Keratinocyte (primary cell): ENCODE data around the gene ATXN7. TPM values are rescaled to one million over a fixed set of nuclear protein-coding genes. Genes with fewer than 3 reads are reported as not detected.

Experiments used
- DNase-seq: peaks from one replicate; pipeline ENCODE4 v3.0.0-alpha.2; 2011; ENCODE audit warnings: low read depth, missing footprints, low spot score
- FAIRE-seq: peaks from 2 replicates; lab custom pipeline; 2011; peaks lifted over from hg19 to GRCh38; lab: Jason Lieb, UNC
- H2AFZ ChIP-seq: 2 replicates; pipeline ENCODE4 v1.6.0; 2012; ENCODE audit warnings: low read length, control low read depth, inconsistent platforms; ENCODE audit not compliant: control insufficient read depth
- H3K27ac ChIP-seq: 2 replicates; pipeline ENCODE4 v1.5.1; 2011; ENCODE audit warnings: low read length; ENCODE audit not compliant: control insufficient read depth, insufficient read depth
- H3K27me3 ChIP-seq: 3 replicates; pipeline ENCODE4 v1.6.0; 2011; ENCODE audit warnings: low read length; ENCODE audit not compliant: control insufficient read depth, insufficient read depth; ENCODE audit errors: extremely low read depth
- H3K36me3 ChIP-seq, 2 experiments: 2 replicates in 1 of 2; 3 replicates in 1 of 2; pipeline ENCODE4 v1.5.1; 2011; ENCODE audit warnings: low read length in 2 of 2, mild to moderate bottlenecking in 1 of 2; ENCODE audit not compliant: control insufficient read depth in 2 of 2, insufficient read depth in 2 of 2; ENCODE audit errors: extremely low read depth in 1 of 2
- H3K4me1 ChIP-seq: 3 replicates; pipeline ENCODE4 v1.5.1; 2011; ENCODE audit warnings: low read length; ENCODE audit not compliant: control insufficient read depth, insufficient read depth; ENCODE audit errors: extremely low read depth
- H3K4me2 ChIP-seq: 3 replicates; pipeline ENCODE4 v1.6.0; 2011; ENCODE audit warnings: low read depth, low read length; ENCODE audit not compliant: control insufficient read depth, insufficient read depth; ENCODE audit errors: extremely low read depth
- H3K4me3 ChIP-seq, 3 experiments: fragments of 200-600 bp in 1 of 3; sonication (generic) in 1 of 3; 2 replicates in 2 of 3; 3 replicates in 1 of 3; pipeline ENCODE4 v1.5.1; 2011 to 2016; ENCODE audit warnings: low read length in 3 of 3, mild to moderate bottlenecking in 3 of 3, control low read depth in 2 of 3, inconsistent platforms in 1 of 3, low read depth in 1 of 3, mixed read lengths in 1 of 3, mixed run types in 1 of 3, moderate library complexity in 1 of 3; ENCODE audit not compliant: control insufficient read depth in 2 of 3, insufficient read depth in 2 of 3; ENCODE audit errors: extremely low read depth in 1 of 3
- H3K79me2 ChIP-seq: 2 replicates; pipeline ENCODE4 v1.6.0; 2012; ENCODE audit warnings: low read length; ENCODE audit not compliant: control insufficient read depth, insufficient read depth
- H3K9ac ChIP-seq: 3 replicates; pipeline ENCODE4 v1.6.0; 2011; ENCODE audit warnings: low read length; ENCODE audit not compliant: control insufficient read depth, insufficient read depth; ENCODE audit errors: extremely low read depth
- H3K9me1 ChIP-seq: 3 replicates; pipeline ENCODE4 v1.6.0; 2011; ENCODE audit warnings: low read length; ENCODE audit not compliant: control insufficient read depth, insufficient read depth; ENCODE audit errors: extremely low read depth
- H3K9me3 ChIP-seq: 2 replicates; pipeline ENCODE4 v1.5.1; 2012; ENCODE audit warnings: low read depth, low read length; ENCODE audit not compliant: control insufficient read depth
- H4K20me1 ChIP-seq: 3 replicates; pipeline ENCODE4 v1.6.0; 2011; ENCODE audit warnings: low read length; ENCODE audit not compliant: control insufficient read depth, insufficient read depth; ENCODE audit errors: extremely low read depth
- EZH2 ChIP-seq: IDR thresholded peaks from one replicate; pipeline ENCODE4 v1.6.1; 2012; ENCODE audit warnings: inconsistent platforms, mild to moderate bottlenecking, low read length, moderate library complexity
- dilution Hi-C: fragments of 300-500 bp; cut with MboI; formaldehyde crosslinking; loops from one replicate; pipeline ENCODE4 v1.7.0; 2020; ENCODE audit warnings: low sequenced_read_pairs; ENCODE audit not compliant: extremely low pct_ligation_motif_present
- polyA plus RNA-seq, 5 experiments: library from polyadenylated mRNA; depleted of rRNA in 3 of 5; stranded (reverse) in 3 of 5; stranded (forward) in 1 of 5; unstranded in 1 of 5; fragments of >200 nt; gene quantifications; 1 replicate in 1 of 5; 2 replicates in 3 of 5; 3 replicates in 1 of 5; pipeline versions ENCODE4 v1.2.1 to v1.2.3, GENCODE V29; 2011 to 2012; ENCODE audit warnings: missing spikeins in 2 of 5, low read depth in 1 of 5, low replicate concordance in 1 of 5
- TF ChIP-seq, protein P1 (sequence below), 3 experiments: IDR thresholded peaks in 1 of 3; conservative IDR thresholded peaks in 1 of 3; optimal IDR thresholded peaks in 1 of 3; 2 replicates in 2 of 3; 3 replicates in 1 of 3; pipeline versions ENCODE3 to v1.5.1; 2011; ENCODE audit warnings: low read length in 3 of 3, mild to moderate bottlenecking in 3 of 3, moderate library complexity in 2 of 3, control low read depth in 1 of 3, inconsistent platforms in 1 of 3; ENCODE audit not compliant: insufficient read depth in 2 of 3; ENCODE audit errors: extremely low read depth in 1 of 3

ATXN7 gene
- polyA plus RNA-seq, 1 donor (not counting 4 experiments of a cell fraction or from before 2014, with no cell fraction given), result 8.8 TPM

DNA sequence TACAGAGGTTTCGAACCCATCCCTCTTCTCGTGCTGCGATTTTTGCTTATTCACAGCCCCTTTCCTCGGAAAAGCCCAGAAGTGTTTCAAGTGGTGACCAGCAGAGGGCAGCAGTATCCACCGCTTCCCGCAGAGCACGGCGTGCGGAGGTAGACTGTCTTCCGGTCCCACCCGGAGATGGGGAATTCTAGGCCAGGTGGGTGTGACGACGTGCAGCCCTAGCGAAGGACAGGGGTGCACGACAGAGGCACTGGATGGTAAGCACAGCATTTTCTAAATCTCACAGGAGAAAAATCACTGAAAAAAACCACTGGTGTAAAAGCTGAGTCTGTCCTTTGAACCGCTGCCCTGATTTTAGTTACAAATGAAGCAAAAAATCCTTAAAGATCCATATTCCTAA lies 167.1 kb downstream of the ATXN7 start:
- Histone ChIP-seq H3K4me1 (peaks cover 7% of the 10 kb centered on the region), H3K9me1 (no peaks in the 10 kb centered on the region), H3K4me2 (peak overlapping the region; percentile 67), H3K27ac (peak overlapping the region; percentile 29), H3K36me3 (no peaks in the 10 kb centered on the region), H3K9me3 (no peaks in the 10 kb centered on the region), H3K9ac (no peak overlapping the region), H3K79me2 (no peaks in the 10 kb centered on the region), H4K20me1 (no peaks in the 10 kb centered on the region), H2AFZ (peak overlapping the region; percentile 73), H3K27me3 (no peaks in the 10 kb centered on the region), H3K4me3 (peak overlapping the region in 1 of 3 experiments; percentile 43)
- TF ChIP-seq, protein P1, sequence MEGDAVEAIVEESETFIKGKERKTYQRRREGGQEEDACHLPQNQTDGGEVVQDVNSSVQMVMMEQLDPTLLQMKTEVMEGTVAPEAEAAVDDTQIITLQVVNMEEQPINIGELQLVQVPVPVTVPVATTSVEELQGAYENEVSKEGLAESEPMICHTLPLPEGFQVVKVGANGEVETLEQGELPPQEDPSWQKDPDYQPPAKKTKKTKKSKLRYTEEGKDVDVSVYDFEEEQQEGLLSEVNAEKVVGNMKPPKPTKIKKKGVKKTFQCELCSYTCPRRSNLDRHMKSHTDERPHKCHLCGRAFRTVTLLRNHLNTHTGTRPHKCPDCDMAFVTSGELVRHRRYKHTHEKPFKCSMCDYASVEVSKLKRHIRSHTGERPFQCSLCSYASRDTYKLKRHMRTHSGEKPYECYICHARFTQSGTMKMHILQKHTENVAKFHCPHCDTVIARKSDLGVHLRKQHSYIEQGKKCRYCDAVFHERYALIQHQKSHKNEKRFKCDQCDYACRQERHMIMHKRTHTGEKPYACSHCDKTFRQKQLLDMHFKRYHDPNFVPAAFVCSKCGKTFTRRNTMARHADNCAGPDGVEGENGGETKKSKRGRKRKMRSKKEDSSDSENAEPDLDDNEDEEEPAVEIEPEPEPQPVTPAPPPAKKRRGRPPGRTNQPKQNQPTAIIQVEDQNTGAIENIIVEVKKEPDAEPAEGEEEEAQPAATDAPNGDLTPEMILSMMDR (optimal IDR thresholded peaks at IDR 0.05 in 1 of 3, IDR thresholded peaks at IDR 0.05 in 1 of 3, conservative IDR thresholded peaks at IDR 0.05 in 1 of 3; ENCODE audit: extremely low read depth in 1 of 3, insufficient read depth in 2 of 3, low read length in 3 of 3), result peak; percentile 81 to 93 (median 84)
- no peak for TF ChIP-seq EZH2
- dilution Hi-C loops, result no loop called here
- peak; percentile 76 for FAIRE-seq
- DNase-seq, result no peak

DNA sequence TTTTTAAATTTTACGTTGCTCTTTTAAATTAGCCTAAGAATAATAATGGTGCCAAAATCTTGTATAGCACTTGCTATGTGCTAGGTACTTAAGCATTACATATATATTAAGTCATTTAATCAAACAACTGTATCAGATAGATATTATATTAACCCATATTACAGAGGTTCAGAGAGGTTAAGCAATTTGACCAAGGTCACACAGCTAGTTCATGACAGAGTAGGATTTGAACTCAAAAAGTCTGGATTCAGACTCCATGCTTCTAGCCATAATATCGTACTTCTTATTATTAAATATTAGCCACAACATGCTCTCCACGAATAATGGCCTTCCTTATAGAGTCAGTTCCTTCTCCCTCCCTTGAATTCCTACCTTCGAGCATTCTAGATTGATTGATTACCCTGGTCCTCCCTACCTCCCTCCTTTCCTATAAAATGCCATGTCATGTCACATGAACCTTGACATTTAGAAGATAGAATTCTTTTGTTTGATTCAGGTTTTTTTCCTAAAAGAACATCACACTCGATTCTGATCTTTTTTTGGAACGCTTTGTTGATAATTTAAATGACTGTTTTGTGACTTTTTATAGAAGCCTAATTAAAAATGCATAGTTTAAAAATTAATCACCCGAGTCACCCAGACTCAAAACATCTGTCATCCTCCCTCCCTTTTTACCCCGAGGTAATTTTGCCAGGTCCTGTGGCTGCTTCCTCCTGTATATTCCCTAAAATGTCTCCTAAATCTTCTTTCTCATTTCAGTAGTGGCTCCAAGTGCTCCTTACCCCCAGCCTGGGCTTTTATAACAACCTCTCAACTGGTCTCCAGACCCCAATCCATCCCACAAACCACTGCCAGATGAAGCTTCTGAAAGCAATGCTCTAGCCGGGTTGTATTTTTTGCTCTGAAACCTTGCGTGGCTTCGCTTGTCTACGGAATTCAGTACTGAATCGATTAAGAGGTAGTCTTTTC lies 168.2 kb downstream of the ATXN7 start:
- Histone ChIP-seq H2AFZ (peak overlapping the region; percentile 56), H4K20me1 (no peaks in the 10 kb centered on the region), H3K9me1 (no peaks in the 10 kb centered on the region), H3K27me3 (no peaks in the 10 kb centered on the region), H3K4me2 (peak overlapping the region; percentile 24), H3K27ac (no peak overlapping the region), H3K9me3 (no peaks in the 10 kb centered on the region), H3K4me3 (no peak overlapping the region), H3K9ac (no peak overlapping the region), H3K4me1 (peaks cover 7% of the 10 kb centered on the region), H3K36me3 (no peaks in the 10 kb centered on the region), H3K79me2 (no peaks in the 10 kb centered on the region)
- dilution Hi-C loops, result no loop called here
- peak; percentile 23 for FAIRE-seq
- DNase-seq, result no peak
- TF ChIP-seq EZH2, result no peak
- TF ChIP-seq, protein P1 (optimal IDR thresholded peaks at IDR 0.05 in 1 of 3, IDR thresholded peaks at IDR 0.05 in 1 of 3, conservative IDR thresholded peaks at IDR 0.05 in 1 of 3; ENCODE audit: extremely low read depth in 1 of 3, insufficient read depth in 2 of 3, low read length in 3 of 3), result no peak
